ENCODE measurements around the gene MYO7B.
"Not testable (repeated sequence)": the region's sequence is repeated elsewhere in the genome, so short reads cannot be mapped to it uniquely, and the experiment has no call there.

The MYO7B gene

GRCh38 chr2:127517465-127517864, 18.0 kb upstream of the MYO7B start:
- Histone ChIP-seq H3K9ac (ENCODE audit: low read length) (no peak overlapping the region), H3K9me3 (replicated peaks; ENCODE audit: insufficient read depth, low read length) (no peaks in the 10 kb centered on the region), H3K4me2 (ENCODE audit: low read depth, low read length) (no peak overlapping the region), H3F3A (ENCODE audit: insufficient read depth, low read length) (no peaks in the 10 kb centered on the region), H3K27me3 (replicated peaks; ENCODE audit: insufficient read depth, low read length) (no peaks in the 10 kb centered on the region), H3K79me2 (ENCODE audit: low read length) (peaks cover 100% of the 10 kb centered on the region), H2AFZ (ENCODE audit: low read length) (no peak overlapping the region), H3K4me1 (ENCODE audit: low read length) (no peaks in the 10 kb centered on the region), H3K27ac (ENCODE audit: low read length) (no peak overlapping the region), H3K36me3 (replicated peaks; ENCODE audit: insufficient read depth, low read length) (peaks cover 8% of the 10 kb centered on the region; the same call in 1 of the 2 replicates), H4K20me1 (ENCODE audit: insufficient read depth, low read length) (peaks cover 12% of the 10 kb centered on the region), H3K4me3 (ENCODE audit: low read length) (no peak overlapping the region), H3K9me2 (replicated peaks; ENCODE audit: insufficient read depth, low read length) (no peaks in the 10 kb centered on the region)
- DNase-seq = no peak
- TF ChIP-seq EZH2 (optimal IDR thresholded peaks at IDR 0.05; ENCODE audit: low read depth, low read length) = no peak
- no peak for TF ChIP-seq EZH2phosphoT487 (IDR thresholded peaks at IDR 0.05; ENCODE audit: low read length)
- TF ChIP-seq CTCF (IDR thresholded peaks at IDR 0.05; ENCODE audit: low read length) = no peak

GRCh38 chr2:127520424-127520823, 15.1 kb upstream of the MYO7B start:
- H3K27ac ChIP-seq (ENCODE audit: low read length) = no peak overlapping the region
- H3K27me3 ChIP-seq (replicated peaks; ENCODE audit: insufficient read depth, low read length) = no peaks in the 10 kb centered on the region
- no peak overlapping the region for H3K9ac ChIP-seq (ENCODE audit: low read length)
- H3K4me2 ChIP-seq (ENCODE audit: low read depth, low read length) = no peak overlapping the region
- H3F3A ChIP-seq (ENCODE audit: insufficient read depth, low read length) = no peaks in the 10 kb centered on the region
- peaks cover 99% of the 10 kb centered on the region for H3K79me2 ChIP-seq (ENCODE audit: low read length)
- H3K36me3 ChIP-seq (replicated peaks; ENCODE audit: insufficient read depth, low read length) = peaks cover 10% of the 10 kb centered on the region; the same call in 1 of the 2 replicates
- H2AFZ ChIP-seq (ENCODE audit: low read length) = no peak overlapping the region
- no peaks in the 10 kb centered on the region for H3K9me3 ChIP-seq (replicated peaks; ENCODE audit: insufficient read depth, low read length)
- DNase-seq = no peak
- H3K4me3 ChIP-seq (ENCODE audit: low read length) = no peak overlapping the region
- H3K9me2 ChIP-seq (replicated peaks; ENCODE audit: insufficient read depth, low read length) = no peaks in the 10 kb centered on the region
- no peak for TF ChIP-seq CTCF (IDR thresholded peaks at IDR 0.05; ENCODE audit: low read length)
- TF ChIP-seq EZH2phosphoT487 (IDR thresholded peaks at IDR 0.05; ENCODE audit: low read length) = no peak
- TF ChIP-seq EZH2 (optimal IDR thresholded peaks at IDR 0.05; ENCODE audit: low read depth, low read length) = no peak
- H4K20me1 ChIP-seq (ENCODE audit: insufficient read depth, low read length) = peaks cover 12% of the 10 kb centered on the region
- peaks cover 3% of the 10 kb centered on the region; the same call in 1 of the 2 replicates for H3K4me1 ChIP-seq (ENCODE audit: low read length)

- TF ChIP-seq CTCF (IDR thresholded peaks at IDR 0.05; ENCODE audit: low read length) (no peak), EZH2 (optimal IDR thresholded peaks at IDR 0.05; ENCODE audit: low read depth, low read length) (no peak), EZH2phosphoT487 (IDR thresholded peaks at IDR 0.05; ENCODE audit: low read length) (no peak)
- Histone ChIP-seq H3K9me3 (replicated peaks; ENCODE audit: insufficient read depth, low read length) (no peaks in the 10 kb centered on the region), H3F3A (ENCODE audit: insufficient read depth, low read length) (peaks cover 14% of the 10 kb centered on the region), H3K27ac (ENCODE audit: low read length) (no peak overlapping the region), H3K4me3 (ENCODE audit: low read length) (no peak overlapping the region), H3K36me3 (replicated peaks; ENCODE audit: insufficient read depth, low read length) (peaks cover 10% of the 10 kb centered on the region; the same call in 1 of the 2 replicates), H3K4me1 (ENCODE audit: low read length) (peaks cover 10% of the 10 kb centered on the region), H3K9ac (ENCODE audit: low read length) (no peak overlapping the region), H4K20me1 (ENCODE audit: insufficient read depth, low read length) (no peaks in the 10 kb centered on the region), H2AFZ (ENCODE audit: low read length) (no peak overlapping the region), H3K4me2 (ENCODE audit: low read depth, low read length) (no peak overlapping the region), H3K79me2 (ENCODE audit: low read length) (peaks cover 79% of the 10 kb centered on the region), H3K27me3 (replicated peaks; ENCODE audit: insufficient read depth, low read length) (no peaks in the 10 kb centered on the region), H3K9me2 (replicated peaks; ENCODE audit: insufficient read depth, low read length) (no peaks in the 10 kb centered on the region)
- no peak for DNase-seq
Observed at GRCh38 chr2:127523269-127523939, 12.1 kb upstream of the MYO7B start.

GRCh38 chr2:127524198-127524834, 11.2 kb upstream of the MYO7B start:
- H3K27me3 ChIP-seq (replicated peaks; ENCODE audit: insufficient read depth, low read length); H3K9me3 ChIP-seq (replicated peaks; ENCODE audit: insufficient read depth, low read length); H3K9ac ChIP-seq (ENCODE audit: low read length); H3K4me2 ChIP-seq (ENCODE audit: low read depth, low read length); H3K9me2 ChIP-seq (replicated peaks; ENCODE audit: insufficient read depth, low read length); H4K20me1 ChIP-seq (ENCODE audit: insufficient read depth, low read length); H3K36me3 ChIP-seq (replicated peaks; ENCODE audit: insufficient read depth, low read length); H3K4me3 ChIP-seq (ENCODE audit: low read length); H3K27ac ChIP-seq (ENCODE audit: low read length); H2AFZ ChIP-seq (ENCODE audit: low read length); DNase-seq: not testable (repeated sequence)
- Histone ChIP-seq H3K4me1 (ENCODE audit: low read length) (peaks cover 10% of the 10 kb centered on the region), H3K79me2 (ENCODE audit: low read length) (peaks cover 70% of the 10 kb centered on the region), H3F3A (ENCODE audit: insufficient read depth, low read length) (peaks cover 14% of the 10 kb centered on the region)
